Prostate gland (tissue), 2 donors: ENCODE data around the gene IMMP2L. TPM values are rescaled to one million over a fixed set of nuclear protein-coding genes. Genes with fewer than 3 reads are reported as not detected.

Source experiments
- DNase-seq: peaks from one replicate; pipeline ENCODE4 v3.0.0-alpha.2; 2019; ENCODE audit warnings: low spot score
- H3K27ac ChIP-seq, 2 donors: fragments of 200-600 bp; sonication (generic); 2 replicates each; pipeline ENCODE4 v1.5.1; 2017 to 2019
- H3K27me3 ChIP-seq: fragments of 200-600 bp; sonication (generic); replicated peaks from 2 replicates; pipeline ENCODE4 v1.5.1; 2019; ENCODE audit not compliant: insufficient read depth
- H3K36me3 ChIP-seq, 2 donors: fragments of 200-600 bp; sonication (generic); 1 replicate in 1 of 2; 2 replicates in 1 of 2; pipeline versions ENCODE4 v1.5.1 to v1.8.1; 2017 to 2019
- H3K4me1 ChIP-seq: fragments of 200-600 bp; sonication (generic); replicated peaks from 2 replicates; pipeline ENCODE4 v1.5.1; 2019
- H3K4me3 ChIP-seq, 2 donors: fragments of 200-600 bp; sonication (generic); 2 replicates each; pipeline ENCODE4 v1.5.1; 2017 to 2019
- H3K9me3 ChIP-seq: fragments of 200-600 bp; sonication (generic); 2 replicates; pipeline ENCODE4 v1.5.1; 2017
- POLR2A ChIP-seq: fragments of 450-650 bp; IDR thresholded peaks from one replicate; pipeline ENCODE4 v1.6.1; 2016; ENCODE audit warnings: antibody characterized with exemption, mild to moderate bottlenecking
- POLR2AphosphoS5 ChIP-seq: sonication (generic); formaldehyde crosslinking; IDR thresholded peaks from one replicate; pipeline ENCODE4 v1.6.1; 2017; ENCODE audit warnings: antibody characterized with exemption
- WGBS: methylation state at CpG from one replicate; pipeline ENCODE4 v1.1.5; 2018; 5-methylcytosine and 5-hydroxymethylcytosine counted together
- intact Hi-C: fragments of 100-400 bp; cut with DNase I; formaldehyde crosslinking; loops from one replicate; pipeline ENCODE4 v1.14.2; 2022
- total RNA-seq, 2 donors: library from RNA; depleted of rRNA; stranded (reverse); fragments of >200 nt; gene quantifications; one replicate each; pipeline ENCODE4 v1.1.0, GENCODE V29; 2016
- TF ChIP-seq, protein P1 (sequence below), 4 experiments: fragments of 200-600 bp in 2 of 4; fragments of 450-650 bp in 2 of 4; sonication (generic) in 2 of 4; IDR thresholded peaks; 1 replicate in 3 of 4; 2 replicates in 1 of 4; pipeline ENCODE4 v1.5.1; 2016 to 2019; ENCODE audit warnings: antibody characterized with exemption in 4 of 4, mild to moderate bottlenecking in 2 of 4, moderate library complexity in 2 of 4

IMMP2L gene
- total RNA-seq, 2 donors from 2014 or later, result 16.9 to 20.4 TPM

GRCh38 chr7:111137296-111138192 lies 424.7 kb downstream of the IMMP2L start:
- TF ChIP-seq, protein P1, sequence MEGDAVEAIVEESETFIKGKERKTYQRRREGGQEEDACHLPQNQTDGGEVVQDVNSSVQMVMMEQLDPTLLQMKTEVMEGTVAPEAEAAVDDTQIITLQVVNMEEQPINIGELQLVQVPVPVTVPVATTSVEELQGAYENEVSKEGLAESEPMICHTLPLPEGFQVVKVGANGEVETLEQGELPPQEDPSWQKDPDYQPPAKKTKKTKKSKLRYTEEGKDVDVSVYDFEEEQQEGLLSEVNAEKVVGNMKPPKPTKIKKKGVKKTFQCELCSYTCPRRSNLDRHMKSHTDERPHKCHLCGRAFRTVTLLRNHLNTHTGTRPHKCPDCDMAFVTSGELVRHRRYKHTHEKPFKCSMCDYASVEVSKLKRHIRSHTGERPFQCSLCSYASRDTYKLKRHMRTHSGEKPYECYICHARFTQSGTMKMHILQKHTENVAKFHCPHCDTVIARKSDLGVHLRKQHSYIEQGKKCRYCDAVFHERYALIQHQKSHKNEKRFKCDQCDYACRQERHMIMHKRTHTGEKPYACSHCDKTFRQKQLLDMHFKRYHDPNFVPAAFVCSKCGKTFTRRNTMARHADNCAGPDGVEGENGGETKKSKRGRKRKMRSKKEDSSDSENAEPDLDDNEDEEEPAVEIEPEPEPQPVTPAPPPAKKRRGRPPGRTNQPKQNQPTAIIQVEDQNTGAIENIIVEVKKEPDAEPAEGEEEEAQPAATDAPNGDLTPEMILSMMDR (IDR thresholded peaks at IDR 0.05), result no peak
- TF ChIP-seq POLR2AphosphoS5, result no peak
- WGBS, result 72% methylated on average over 4 of the region's 4 CpGs
- no peaks in the 10 kb centered on the region for H3K9me3 ChIP-seq
- H3K4me3 ChIP-seq, result no peak overlapping the region
- peak overlapping the region in 1 of 2 donors; percentile 3 for H3K27ac ChIP-seq
- H3K36me3 ChIP-seq, result no peaks in the 10 kb centered on the region
- intact Hi-C loops, result no loop called here
- peaks cover 6% of the 10 kb centered on the region for H3K4me1 ChIP-seq
- no peaks in the 10 kb centered on the region for H3K27me3 ChIP-seq
- no peak for DNase-seq

DNA sequence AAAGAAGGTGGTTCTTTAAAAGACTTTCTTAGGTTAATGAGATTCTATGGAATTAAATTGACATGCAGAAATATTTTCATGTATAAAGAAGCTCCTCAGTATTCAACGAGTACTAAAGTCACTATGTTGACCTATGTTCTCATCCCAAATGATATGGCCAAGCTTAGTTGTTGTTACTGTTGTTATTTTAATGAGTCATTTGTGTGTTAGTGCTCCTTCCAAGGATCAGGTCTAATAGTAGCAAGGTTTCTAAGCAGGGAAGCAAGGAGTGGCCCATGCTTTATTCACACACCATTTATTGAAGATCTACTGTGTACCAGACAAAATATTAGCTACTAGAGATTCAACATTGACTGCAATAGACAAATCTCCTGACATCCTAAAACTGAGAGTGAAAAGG lies 429.5 kb downstream of the IMMP2L start:
- 74% methylated on average over 1 of the region's 1 CpG for WGBS
- Histone ChIP-seq H3K4me1 (no peaks in the 10 kb centered on the region), H3K36me3 (no peaks in the 10 kb centered on the region), H3K4me3 (no peak overlapping the region), H3K9me3 (no peaks in the 10 kb centered on the region), H3K27me3 (no peaks in the 10 kb centered on the region), H3K27ac (no peak overlapping the region)
- intact Hi-C loops, result no loop called here
- DNase-seq, result no peak
- TF ChIP-seq, protein P1 (IDR thresholded peaks at IDR 0.05), result no peak
- TF ChIP-seq POLR2A (no peak), POLR2AphosphoS5 (no peak)

GRCh38 chr7:111129435-111129834 lies 432.9 kb downstream of the IMMP2L start:
- H3K4me3 ChIP-seq, result no peak overlapping the region
- WGBS, result 98% methylated on average over 4 of the region's 4 CpGs
- no peaks in the 10 kb centered on the region for H3K4me1 ChIP-seq
- H3K27ac ChIP-seq, result no peak overlapping the region
- no peaks in the 10 kb centered on the region for H3K9me3 ChIP-seq
- no peak for DNase-seq
- H3K27me3 ChIP-seq, result no peaks in the 10 kb centered on the region
- intact Hi-C loops, result no loop called here
- H3K36me3 ChIP-seq, result no peaks in the 10 kb centered on the region
- TF ChIP-seq, protein P1 (IDR thresholded peaks at IDR 0.05), result no peak
- TF ChIP-seq POLR2AphosphoS5, result no peak

DNA sequence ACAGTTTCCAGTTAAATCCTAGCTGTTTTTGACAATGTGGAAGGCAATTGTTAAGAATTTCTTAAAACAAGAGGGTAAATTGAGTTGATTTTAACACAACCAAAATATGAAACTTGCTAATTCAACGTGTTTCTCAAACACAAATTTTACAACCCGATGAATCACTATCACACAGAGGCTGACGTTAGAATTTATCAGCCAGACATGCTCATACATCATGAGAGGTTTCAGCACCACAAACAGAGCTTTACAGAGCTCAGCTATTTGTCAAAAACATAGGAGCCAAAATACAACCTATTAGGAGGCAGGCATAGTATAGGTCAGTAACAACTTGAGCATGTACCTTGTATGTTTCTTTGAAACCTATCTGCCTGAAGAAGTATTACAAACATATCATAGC lies 435.3 kb downstream of the IMMP2L start:
- Histone ChIP-seq H3K27me3 (no peaks in the 10 kb centered on the region), H3K9me3 (no peaks in the 10 kb centered on the region), H3K36me3 (no peaks in the 10 kb centered on the region), H3K27ac (no peak overlapping the region), H3K4me1 (no peaks in the 10 kb centered on the region), H3K4me3 (no peak overlapping the region)
- TF ChIP-seq, protein P1 (IDR thresholded peaks at IDR 0.05), result no peak
- TF ChIP-seq POLR2AphosphoS5 (no peak), POLR2A (no peak)
- DNase-seq, result no peak
- intact Hi-C loops, result no loop called here
- 15% methylated on average over 3 of the region's 3 CpGs for WGBS

DNA sequence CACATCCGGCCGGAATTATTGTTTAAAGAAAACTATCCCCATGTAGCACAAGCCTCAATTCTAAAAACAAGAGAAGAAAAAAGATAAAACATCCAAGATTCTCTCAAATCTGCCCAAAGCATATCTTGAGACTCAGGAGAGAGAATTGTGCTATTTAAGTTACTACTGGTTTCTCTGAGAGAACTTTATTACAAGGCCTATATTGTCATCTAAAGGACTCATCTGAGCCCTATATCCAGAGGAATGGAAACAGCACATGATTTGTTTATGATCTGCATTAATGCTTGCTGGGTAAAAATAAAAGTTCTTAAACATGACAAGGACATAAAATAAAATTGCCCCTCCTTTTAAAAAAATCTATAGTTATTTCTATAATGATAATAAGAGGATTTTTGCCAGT lies 446.3 kb downstream of the IMMP2L start:
- H3K27me3 ChIP-seq, result no peaks in the 10 kb centered on the region
- TF ChIP-seq POLR2A (no peak), POLR2AphosphoS5 (no peak)
- TF ChIP-seq, protein P1 (IDR thresholded peaks at IDR 0.05), result no peak
- DNase-seq, result no peak
- H3K27ac ChIP-seq, result no peak overlapping the region
- H3K36me3 ChIP-seq, result no peaks in the 10 kb centered on the region
- H3K4me3 ChIP-seq, result no peak overlapping the region
- no peaks in the 10 kb centered on the region for H3K9me3 ChIP-seq
- WGBS, result 98% methylated on average over 2 of the region's 2 CpGs
- no peaks in the 10 kb centered on the region for H3K4me1 ChIP-seq
- intact Hi-C loops, result no loop called here
